Mesothelial cell of epicardium (in vitro differentiated cells): ENCODE data around the gene FGFRL1. TPM values are rescaled to one million over a fixed set of nuclear protein-coding genes. Genes with fewer than 3 reads are reported as not detected.
"Not testable (repeated sequence)": the region's sequence is repeated elsewhere in the genome, so short reads cannot be mapped to it uniquely, and the experiment has no call there.

ENCODE experiments used
- DNase-seq, 2 experiments: peaks; one replicate each; pipeline ENCODE4 v3.0.0; 2021; ENCODE audit warnings: low spot score in 2 of 2; ENCODE audit not compliant: unreplicated experiment in 2 of 2
- H3K27ac Mint-ChIP-seq: 2 replicates; pipeline ENCODE4 v1.8.0; 2021; ENCODE audit warnings: mixed read lengths
- H3K27me3 Mint-ChIP-seq: 2 replicates; pipeline ENCODE4 v1.8.0; 2021; ENCODE audit warnings: low read depth, mixed read lengths
- H3K36me3 Mint-ChIP-seq: 2 replicates; pipeline ENCODE4 v1.8.0; 2021; ENCODE audit warnings: mixed read lengths
- H3K4me1 Mint-ChIP-seq: 2 replicates; pipeline ENCODE4 v1.8.0; 2021; ENCODE audit warnings: mixed read lengths
- H3K4me3 Mint-ChIP-seq: 2 replicates; pipeline ENCODE4 v1.8.0; 2021; ENCODE audit warnings: mild to moderate bottlenecking, moderate library complexity, mixed read lengths
- H3K9me3 Mint-ChIP-seq: 2 replicates; pipeline ENCODE4 v1.8.0; 2021; ENCODE audit warnings: mixed read lengths
- CTCF ChIP-seq: fragments of 200-600 bp; sonication (generic); IDR thresholded peaks from one replicate; pipeline ENCODE4 v1.5.0; 2021; ENCODE audit warnings: antibody characterized with exemption; ENCODE audit not compliant: unreplicated experiment
- total RNA-seq: library from RNA; stranded (reverse); gene quantifications from 3 replicates; pipeline ENCODE4 v1.2.1, GENCODE V29; 2021

Gene FGFRL1
- total RNA-seq, 1 donor from 2014 or later = 37.4 TPM

GRCh38 chr4:1043651-1044468, 32.4 kb downstream of the FGFRL1 start:
- TF ChIP-seq CTCF = no peak
- DNase-seq = peak in 1 of 2 experiments; percentile 64
- H3K36me3 Mint-ChIP-seq = no peaks in the 10 kb centered on the region
- H3K4me1 Mint-ChIP-seq = peaks cover 25% of the 10 kb centered on the region
- H3K27me3 Mint-ChIP-seq = peaks cover 30% of the 10 kb centered on the region
- H3K9me3 Mint-ChIP-seq = no peaks in the 10 kb centered on the region
- H3K27ac Mint-ChIP-seq = no peak overlapping the region
- H3K4me3 Mint-ChIP-seq = no peak overlapping the region

DNA sequence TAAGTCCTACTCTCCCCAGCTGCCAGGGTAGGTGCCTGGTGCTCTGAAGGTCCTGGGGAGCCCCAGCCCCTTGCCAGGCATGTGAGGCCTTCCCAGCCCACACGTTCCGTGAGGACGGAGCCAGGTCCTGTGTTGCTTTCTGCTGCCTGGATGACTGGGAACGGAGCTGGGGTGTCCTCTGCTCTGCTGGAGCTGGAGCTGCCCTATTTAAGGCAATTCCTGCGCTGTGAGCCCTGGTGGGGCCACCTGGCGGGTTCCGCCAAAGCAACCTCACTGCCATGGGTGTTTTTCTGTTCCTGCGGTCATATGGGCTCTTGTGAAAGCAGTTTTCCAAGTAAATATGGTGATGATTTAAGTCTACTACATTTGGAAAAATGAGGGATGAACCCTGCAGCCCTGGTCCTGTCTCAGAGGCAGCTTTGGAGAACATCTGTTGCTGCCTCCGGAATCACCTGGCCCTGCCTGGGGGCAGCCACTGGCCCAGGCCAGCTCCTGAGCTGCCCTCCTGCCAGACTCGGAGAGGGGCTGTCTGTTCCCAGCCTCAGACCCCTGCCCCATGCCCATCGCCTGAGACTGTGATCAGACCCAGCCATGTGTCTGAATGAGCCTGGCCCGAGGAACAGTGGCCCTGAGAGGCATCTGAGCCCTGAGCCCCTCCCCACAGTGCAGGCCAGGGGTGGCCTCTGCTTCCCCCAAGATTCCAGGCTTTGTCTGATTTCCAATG, 33.2 kb downstream of the FGFRL1 start:
- no peak for TF ChIP-seq CTCF
- Mint-ChIP-seq H3K9me3 (no peaks in the 10 kb centered on the region), H3K36me3 (no peaks in the 10 kb centered on the region), H3K27ac (no peak overlapping the region), H3K4me3 (no peak overlapping the region), H3K27me3 (peaks cover 38% of the 10 kb centered on the region), H3K4me1 (peaks cover 21% of the 10 kb centered on the region)
- DNase-seq = no peak

DNA sequence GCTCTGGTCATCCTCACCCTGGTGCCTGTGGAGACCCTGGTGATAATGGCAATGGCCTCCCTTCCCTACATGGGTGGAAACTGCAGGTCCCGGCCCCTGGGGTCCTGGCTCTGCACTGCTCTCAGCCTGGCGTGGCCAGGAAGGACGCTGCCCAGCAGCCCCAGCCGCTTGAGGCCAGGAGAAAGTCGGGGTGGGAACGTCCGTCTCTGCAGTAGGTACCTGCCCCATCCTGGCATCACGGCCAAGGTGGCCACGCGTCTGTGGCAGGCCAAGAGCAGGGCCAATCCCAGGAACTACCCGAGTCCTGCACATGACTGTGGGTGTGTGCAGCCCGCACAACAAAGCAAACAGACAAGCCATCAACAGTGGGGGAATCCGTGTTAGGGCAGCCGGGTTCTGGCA, 33.8 kb downstream of the FGFRL1 start:
- H3K36me3 Mint-ChIP-seq = no peaks in the 10 kb centered on the region
- no peak overlapping the region for H3K27ac Mint-ChIP-seq
- H3K27me3 Mint-ChIP-seq = peaks cover 43% of the 10 kb centered on the region
- no peak overlapping the region for H3K4me3 Mint-ChIP-seq
- peaks cover 19% of the 10 kb centered on the region for H3K4me1 Mint-ChIP-seq
- no peaks in the 10 kb centered on the region for H3K9me3 Mint-ChIP-seq
- no peak for TF ChIP-seq CTCF
- no peak for DNase-seq

GRCh38 chr4:1045595-1046201, 34.3 kb downstream of the FGFRL1 start:
- TF ChIP-seq CTCF = no peak
- Mint-ChIP-seq H3K27ac (no peak overlapping the region), H3K4me1 (peaks cover 17% of the 10 kb centered on the region), H3K4me3 (no peak overlapping the region), H3K36me3 (no peaks in the 10 kb centered on the region), H3K27me3 (peaks cover 48% of the 10 kb centered on the region), H3K9me3 (no peaks in the 10 kb centered on the region)
- no peak for DNase-seq

GRCh38 chr4:1046581-1047011, 35.2 kb downstream of the FGFRL1 start:
- Mint-ChIP-seq H3K4me3 (peak overlapping the region; percentile 52), H3K27ac (peak overlapping the region; percentile 72)
- peak; percentile 43 to 70 for DNase-seq

More at GRCh38 chr4:1046581-1047011, 35.2 kb downstream of the FGFRL1 start:
- H3K27me3 Mint-ChIP-seq = peaks cover 57% of the 10 kb centered on the region
- peaks cover 13% of the 10 kb centered on the region for H3K4me1 Mint-ChIP-seq
- not testable (repeated sequence) for H3K36me3 Mint-ChIP-seq, H3K9me3 Mint-ChIP-seq
